Stimulated activated CD4-positive, alpha-beta T cell treated with anti-CD3 and anti-CD28 coated beads, Interleukin-2, amount 100 ng/mL, for 4 hours (primary cell): ENCODE measurements around the gene CYP26B1.

ENCODE experiments used
- DNase-seq: peaks from one replicate; pipeline ENCODE4 v3.0.0-alpha.2; 2020; ENCODE audit warnings: low read depth

CYP26B1 gene

DNA sequence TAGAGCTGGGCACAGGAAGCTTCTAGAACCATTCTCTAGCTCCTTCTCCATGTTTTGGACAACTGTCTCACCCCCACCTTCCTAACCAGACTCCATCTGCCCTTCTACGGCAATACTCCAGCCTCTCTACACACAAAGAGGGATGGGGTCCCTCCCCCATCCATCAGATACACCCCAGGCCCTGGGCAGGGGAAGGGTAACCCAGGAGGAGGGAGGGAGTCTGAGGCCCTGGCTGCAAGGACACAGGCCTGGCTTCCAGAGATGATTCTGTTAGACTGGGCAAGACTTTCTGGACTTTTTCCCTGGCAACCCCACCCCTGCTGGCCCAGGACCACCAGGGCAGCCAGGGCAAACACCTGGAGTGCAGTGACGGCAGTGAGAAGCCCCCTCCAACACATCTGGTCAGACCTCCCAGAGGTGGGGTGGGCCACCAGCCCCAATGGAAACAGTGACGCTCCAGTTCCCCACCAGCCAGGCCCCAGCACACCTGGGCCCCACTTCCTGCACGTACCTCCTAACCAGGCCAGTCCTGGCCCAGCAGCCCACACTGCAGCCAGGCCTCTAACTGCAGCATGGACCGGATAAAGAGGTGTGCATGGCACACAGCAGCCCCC is 6.5 kb downstream of the CYP26B1 start:
- DNase-seq = no peak

DNA sequence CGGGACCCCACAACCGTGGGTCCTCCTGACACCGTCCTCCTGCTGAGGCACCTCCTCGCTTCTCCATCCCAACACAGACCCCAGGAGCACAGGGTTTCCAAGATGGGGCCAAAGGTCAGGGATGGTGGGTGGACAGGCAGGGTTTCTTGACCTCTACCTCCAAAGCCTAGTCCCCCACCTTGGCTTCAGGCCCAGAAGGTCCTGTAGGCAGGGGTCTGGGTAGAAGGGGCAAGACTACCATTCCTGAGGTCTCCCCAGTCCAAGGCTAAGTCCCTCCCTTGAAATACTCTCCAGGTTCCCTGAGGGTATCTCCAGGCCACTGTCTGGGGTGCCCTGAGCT is 7.1 kb downstream of the CYP26B1 start:
- no peak for DNase-seq

- DNase-seq = no peak
Measured at GRCh38 chr2:72139874-72140620, 7.6 kb downstream of the CYP26B1 start.

GRCh38 chr2:72139471-72139873 is 8.2 kb downstream of the CYP26B1 start:
- DNase-seq = no peak

- DNase-seq = no peak
Measured at GRCh38 chr2:72138921-72139381, 8.7 kb downstream of the CYP26B1 start.

GRCh38 chr2:72138011-72138881 is 9.4 kb downstream of the CYP26B1 start:
- DNase-seq = no peak

DNA sequence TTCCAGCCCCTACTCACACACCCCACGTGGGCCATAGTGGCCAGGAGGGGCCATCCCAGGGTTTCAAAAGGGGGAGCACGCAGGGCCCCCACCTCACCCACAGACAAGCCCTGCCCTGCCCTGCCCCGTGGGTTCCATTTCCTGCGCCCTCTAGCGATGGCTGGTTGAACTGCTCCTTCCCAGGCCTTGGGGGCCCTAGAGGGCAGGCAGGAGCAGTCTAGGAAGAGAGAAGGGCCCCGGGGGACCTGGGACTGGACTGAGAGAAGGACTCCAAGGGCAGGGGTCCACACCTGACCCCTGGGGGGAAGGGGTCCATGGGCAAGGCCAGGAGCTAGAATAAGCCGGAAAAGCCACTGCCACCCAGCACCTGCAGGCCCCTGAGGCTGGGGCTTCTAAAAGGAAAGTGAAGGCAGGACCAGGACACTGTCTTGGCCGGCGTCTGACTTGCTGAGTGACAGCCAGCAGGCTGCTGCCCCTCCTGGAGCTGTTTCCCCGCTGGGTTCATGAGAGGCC is 10.1 kb downstream of the CYP26B1 start:
- DNase-seq = peak; percentile 38

DNA sequence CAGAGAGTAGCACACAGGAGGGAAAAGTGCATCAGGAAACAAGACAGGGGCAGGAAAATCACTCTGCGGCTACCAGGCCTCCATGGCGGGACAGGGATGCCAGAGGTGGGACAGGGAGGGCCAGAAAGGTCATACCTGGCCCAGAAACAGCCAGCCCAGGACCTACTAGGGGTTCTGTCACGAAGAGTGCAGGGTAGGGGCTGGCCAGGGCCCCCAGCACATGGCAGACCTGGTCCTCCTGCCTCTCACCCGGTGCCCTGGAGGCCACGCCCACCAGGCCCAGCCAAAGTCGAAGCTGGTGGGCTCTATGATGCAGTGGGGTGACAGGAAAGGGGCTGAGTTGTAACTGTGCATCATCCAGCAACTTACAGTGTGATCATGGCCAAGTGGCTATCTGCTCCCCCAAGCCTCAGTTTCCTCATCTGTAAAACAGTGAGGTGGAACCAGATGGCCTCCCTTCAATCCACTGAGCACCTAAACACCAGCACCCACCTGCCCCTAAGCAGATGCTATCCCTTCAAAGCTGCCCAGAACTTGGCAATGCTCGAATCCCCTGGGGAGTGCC is 10.6 kb downstream of the CYP26B1 start:
- no peak for DNase-seq

GRCh38 chr2:72136331-72136730 is 11.3 kb downstream of the CYP26B1 start:
- no peak for DNase-seq

GRCh38 chr2:72135921-72136320 is 11.7 kb downstream of the CYP26B1 start:
- no peak for DNase-seq

DNA sequence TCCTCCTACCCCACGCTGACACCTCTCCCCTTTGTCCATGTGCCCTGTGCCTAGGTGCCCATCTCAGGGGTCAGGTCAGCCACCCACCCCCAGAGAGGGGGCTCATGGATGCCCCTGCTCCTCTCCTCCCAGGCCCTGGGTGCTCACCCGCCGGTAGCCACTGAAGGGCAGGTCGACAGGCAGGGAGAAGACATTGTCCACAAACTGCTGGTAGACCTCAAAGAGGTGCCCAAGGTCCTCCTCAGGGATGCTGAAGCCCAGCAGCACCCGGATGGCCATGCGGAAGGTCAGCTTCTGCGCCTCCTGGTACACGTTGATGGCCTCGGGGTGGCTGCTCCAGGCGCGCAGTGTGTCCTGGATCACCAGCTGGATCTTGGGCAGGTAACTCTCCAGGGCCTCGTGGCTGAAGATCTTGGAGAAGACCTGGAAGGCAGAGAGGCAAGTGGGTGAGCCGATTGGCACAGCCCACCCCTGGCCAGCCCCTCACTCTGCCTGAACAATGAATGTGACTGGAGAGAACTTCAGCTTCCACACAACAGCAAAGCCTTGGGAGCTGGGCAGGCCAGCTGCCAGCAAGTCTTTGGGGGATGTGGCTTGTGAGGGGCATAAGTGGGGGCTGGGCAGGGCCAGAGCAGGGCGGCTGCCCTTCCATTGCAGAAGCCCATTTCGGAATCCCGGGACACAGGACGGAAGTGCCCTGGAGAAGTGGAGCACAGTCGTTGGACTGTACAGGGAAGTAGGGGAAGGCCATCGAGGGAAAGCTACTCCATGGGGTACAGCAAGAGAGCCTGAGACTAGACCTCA is 12.5 kb downstream of the CYP26B1 start:
- DNase-seq = no peak

GRCh38 chr2:72134408-72134996 is 13.2 kb downstream of the CYP26B1 start:
- DNase-seq = no peak

DNA sequence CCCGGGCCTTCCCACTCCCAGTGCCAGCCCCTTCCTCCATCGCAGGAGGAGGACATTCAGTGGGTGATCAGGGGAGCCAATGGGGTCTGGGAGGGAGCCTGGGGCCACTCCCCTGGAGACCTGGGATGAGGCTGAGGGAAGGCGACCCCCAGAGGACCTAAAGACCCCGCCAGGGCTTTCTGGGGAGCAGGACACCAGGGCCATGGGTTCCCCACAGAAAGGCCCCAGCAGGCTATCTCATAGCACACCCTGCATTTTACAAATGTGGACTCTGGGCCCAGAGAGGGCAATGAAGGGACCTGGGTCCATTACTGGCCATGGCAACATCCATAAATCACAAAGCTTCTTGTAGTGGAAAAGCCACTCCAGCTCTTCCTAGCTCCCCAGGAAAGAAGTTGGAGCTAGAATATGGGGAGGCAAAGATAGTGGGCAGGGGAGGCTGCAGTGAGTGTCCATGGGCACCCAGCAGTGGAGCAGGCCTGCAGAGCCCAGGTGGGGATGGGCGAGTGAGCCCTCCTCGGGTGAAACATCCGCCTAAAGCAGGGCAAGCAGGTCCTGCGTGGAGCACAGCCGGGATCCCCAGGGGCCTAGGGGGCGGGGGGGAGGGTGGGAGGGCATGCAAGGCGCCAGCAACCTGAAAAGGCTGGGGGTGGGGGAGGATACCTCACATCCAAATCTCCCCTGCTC is 13.8 kb downstream of the CYP26B1 start:
- no peak for DNase-seq

DNA sequence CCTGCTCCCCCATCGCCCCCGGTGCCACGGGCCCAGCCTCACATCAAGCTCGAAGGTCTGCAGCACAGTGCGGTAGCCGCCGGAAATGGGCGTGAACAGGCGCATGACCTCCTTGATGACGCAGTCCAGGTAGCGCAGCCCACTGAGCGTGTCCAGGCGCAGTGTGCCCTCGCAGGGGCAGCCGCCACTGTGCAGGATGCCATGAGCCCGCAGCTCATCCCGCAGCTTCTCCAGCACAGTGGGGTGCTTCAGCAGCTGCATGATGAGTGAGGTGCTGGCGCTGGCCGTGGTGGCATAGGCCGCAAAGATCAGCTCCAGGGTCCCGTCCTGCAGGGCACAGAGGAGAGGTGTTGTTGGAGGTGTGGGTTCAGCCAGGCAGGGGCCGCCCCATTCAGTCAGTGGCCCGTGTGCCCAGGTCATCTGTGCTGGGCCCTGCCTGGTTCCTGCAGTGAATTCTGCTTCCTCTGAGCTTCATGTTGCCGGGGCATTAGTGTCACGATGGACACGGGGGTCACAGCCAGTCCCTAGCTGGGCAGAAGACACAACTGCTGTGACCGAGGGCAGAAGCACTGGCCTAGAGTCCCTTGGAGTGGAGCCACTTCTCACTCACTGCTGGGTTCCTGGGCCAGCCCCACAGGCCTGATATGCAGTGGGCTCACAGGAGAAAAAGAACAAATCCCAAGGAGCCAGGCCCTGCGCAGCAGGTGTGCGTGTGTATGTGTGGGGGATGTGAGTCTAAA is 14.5 kb downstream of the CYP26B1 start:
- DNase-seq = no peak

- no peak for DNase-seq
Measured at GRCh38 chr2:72131916-72132841, 15.5 kb downstream of the CYP26B1 start.

DNA sequence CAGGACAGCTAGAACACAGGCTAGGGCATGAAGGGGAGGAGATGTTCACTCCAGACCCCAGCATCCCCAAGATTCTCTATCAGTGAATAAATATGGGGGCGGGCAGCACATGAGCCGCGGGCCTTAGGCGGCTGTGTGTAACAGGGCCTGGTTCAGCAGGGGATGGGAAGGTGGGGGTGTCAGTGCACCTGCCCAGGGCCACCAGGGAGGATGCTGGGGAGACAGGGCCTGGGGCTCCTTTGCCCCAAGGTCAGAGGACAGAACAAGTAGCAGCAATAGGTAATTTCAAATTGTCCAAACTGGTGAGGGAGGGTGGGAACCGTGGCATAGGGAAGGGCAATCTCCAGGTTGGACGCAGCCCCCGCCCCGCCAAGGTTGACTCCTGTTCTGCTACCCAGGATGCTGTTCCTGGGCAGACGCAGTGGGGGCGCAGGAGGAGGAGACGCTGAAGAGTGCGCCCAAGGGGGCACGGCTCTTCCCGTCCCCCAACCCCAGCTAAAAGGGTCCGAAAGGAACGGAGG is 16.2 kb downstream of the CYP26B1 start:
- no peak for DNase-seq

DNA sequence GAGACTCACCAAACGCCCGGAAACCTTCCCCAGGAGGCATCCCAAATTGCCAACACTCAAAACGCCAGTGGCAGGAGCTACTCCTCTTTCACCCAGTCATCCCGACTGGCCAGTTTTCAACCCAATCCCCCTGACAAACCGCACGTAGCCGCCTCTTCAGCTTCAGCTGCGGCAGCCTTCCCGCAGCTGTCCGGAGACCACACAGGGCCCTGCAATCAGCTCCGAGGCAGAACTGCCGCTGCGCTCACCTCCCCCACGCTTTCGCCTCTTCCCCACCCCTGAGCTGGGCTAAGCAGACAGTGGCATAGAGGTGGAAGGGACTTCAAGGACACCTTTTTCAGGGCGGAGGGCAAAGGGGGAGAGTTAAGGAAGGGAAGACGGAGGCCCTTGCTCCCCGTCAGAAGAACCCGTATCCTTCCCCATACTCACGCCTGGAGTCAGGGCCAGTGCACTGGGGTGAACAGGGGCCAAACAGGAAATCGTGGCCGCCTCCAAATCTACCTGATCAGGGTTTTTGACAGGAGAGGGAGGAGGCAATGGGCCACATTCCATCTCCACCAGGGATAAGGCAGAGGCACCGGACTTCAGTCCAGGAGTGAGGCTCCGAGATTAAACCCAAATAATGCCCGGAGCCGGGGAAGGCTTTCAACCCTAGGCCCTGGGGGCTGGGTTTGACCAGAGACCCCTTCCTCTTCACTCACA is 16.9 kb downstream of the CYP26B1 start:
- DNase-seq = no peak
